Sigmoid colon (tissue), 7 donors: ENCODE results near the gene LMOD2. TPM values are rescaled to one million over a fixed set of nuclear protein-coding genes. Genes with fewer than 3 reads are reported as not detected.

ENCODE experiments used
- DNase-seq: peaks from one replicate; pipeline ENCODE4 v3.0.0-alpha.2; 2019
- H3K27ac ChIP-seq, 4 donors: fragments of 200-600 bp; sonication (generic); one replicate each; pipeline ENCODE4 v1.5.1; 2016 to 2019; ENCODE audit warnings: mild to moderate bottlenecking in 1 of 4
- H3K27me3 ChIP-seq, 3 donors: fragments of 200-600 bp; sonication (generic); one replicate each; pipeline ENCODE4 v1.5.1; 2019; ENCODE audit warnings: mild to moderate bottlenecking in 1 of 3
- H3K36me3 ChIP-seq, 4 donors: fragments of 200-600 bp; sonication (generic); one replicate each; pipeline ENCODE4 v1.5.1; 2016 to 2019
- H3K4me1 ChIP-seq, 4 donors: fragments of 200-600 bp; sonication (generic); one replicate each; pipeline ENCODE4 v1.5.1; 2017 to 2019
- H3K4me3 ChIP-seq, 4 donors: fragments of 200-600 bp; sonication (generic); one replicate each; pipeline ENCODE4 v1.5.1; 2017 to 2019; ENCODE audit warnings: mild to moderate bottlenecking in 2 of 4, moderate library complexity in 1 of 4
- H3K9me3 ChIP-seq, 4 donors: fragments of 200-600 bp in 3 of 4; sonication (generic) in 3 of 4; one replicate each; pipeline versions ENCODE4 v1.5.1 to v1.6.1; 2013 to 2019
- EP300 ChIP-seq, 4 donors: sonication (generic); formaldehyde crosslinking; IDR thresholded peaks; one replicate each; pipeline ENCODE4 v1.6.1; 2017; ENCODE audit warnings: antibody characterized with exemption in 4 of 4
- POLR2A ChIP-seq, 2 donors: fragments of 450-650 bp; IDR thresholded peaks; one replicate each; pipeline ENCODE4 v1.6.1; 2016; ENCODE audit warnings: antibody characterized with exemption in 2 of 2, mild to moderate bottlenecking in 2 of 2, moderate library complexity in 2 of 2
- POLR2AphosphoS5 ChIP-seq, 4 donors: sonication (generic); formaldehyde crosslinking; IDR thresholded peaks; one replicate each; pipeline ENCODE4 v1.6.1; 2017; ENCODE audit warnings: antibody characterized with exemption in 4 of 4
- WGBS, 2 donors: extraction: QIAGEN DNeasy Blood & Tissue Kit; methylation state at CpG; one replicate each; pipeline ENCODE4 v1.1.7; 2013; 5-methylcytosine and 5-hydroxymethylcytosine counted together
- intact Hi-C: fragments of 100-400 bp; cut with DNase I; formaldehyde crosslinking; loops from one replicate; pipeline ENCODE4 v1.15.1; 2023
- polyA plus RNA-seq, 3 donors: library from polyadenylated mRNA; stranded (reverse); fragments of 200-250 nt; gene quantifications; one replicate each; pipeline ENCODE4 v1.2.3, GENCODE V29; 2013
- total RNA-seq, 4 donors: library from RNA; depleted of rRNA; stranded (reverse); fragments of >200 nt; gene quantifications; one replicate each; pipeline ENCODE4 v1.1.0, GENCODE V29; 2016
- TF ChIP-seq, protein P1 (sequence below), 4 experiments: fragments of 450-650 bp in 3 of 4; fragments of 200-600 bp in 1 of 4; IDR thresholded peaks; one replicate each; pipeline ENCODE4 v1.5.1; 2016 to 2019; ENCODE audit warnings: antibody characterized with exemption in 4 of 4, mild to moderate bottlenecking in 3 of 4, moderate library complexity in 2 of 4
- donor health status: healthy with polysubstance abuse.
- donor health status: Bipolar disorder and iron deficiency.
- donor health status: healthy.

The LMOD2 gene
- total and polyA plus RNA-seq, 7 donors: 0.03 to 0.46 TPM; not detected in 5

- no peak overlapping the region for H3K4me3 ChIP-seq
- H3K27ac ChIP-seq: no peak overlapping the region
- peaks cover 0 to 74% (median 10%) of the 10 kb centered on the region in 4 donors for H3K36me3 ChIP-seq
- peaks cover 0 to 3% (median 0%) of the 10 kb centered on the region in 4 donors for H3K4me1 ChIP-seq
- DNase-seq: no peak
- H3K9me3 ChIP-seq: no peaks in the 10 kb centered on the region
- 49 to 77% methylated on average over 3 of the region's 3 CpGs for WGBS, 2 donors
- intact Hi-C loops: no loop called here
- H3K27me3 ChIP-seq: no peaks in the 10 kb centered on the region
- TF ChIP-seq POLR2A (IDR thresholded peaks at IDR 0.05): no peak
- no peak for TF ChIP-seq POLR2AphosphoS5 (IDR thresholded peaks at IDR 0.05)
- no peak for TF ChIP-seq EP300 (IDR thresholded peaks at IDR 0.05)
- TF ChIP-seq, protein P1, sequence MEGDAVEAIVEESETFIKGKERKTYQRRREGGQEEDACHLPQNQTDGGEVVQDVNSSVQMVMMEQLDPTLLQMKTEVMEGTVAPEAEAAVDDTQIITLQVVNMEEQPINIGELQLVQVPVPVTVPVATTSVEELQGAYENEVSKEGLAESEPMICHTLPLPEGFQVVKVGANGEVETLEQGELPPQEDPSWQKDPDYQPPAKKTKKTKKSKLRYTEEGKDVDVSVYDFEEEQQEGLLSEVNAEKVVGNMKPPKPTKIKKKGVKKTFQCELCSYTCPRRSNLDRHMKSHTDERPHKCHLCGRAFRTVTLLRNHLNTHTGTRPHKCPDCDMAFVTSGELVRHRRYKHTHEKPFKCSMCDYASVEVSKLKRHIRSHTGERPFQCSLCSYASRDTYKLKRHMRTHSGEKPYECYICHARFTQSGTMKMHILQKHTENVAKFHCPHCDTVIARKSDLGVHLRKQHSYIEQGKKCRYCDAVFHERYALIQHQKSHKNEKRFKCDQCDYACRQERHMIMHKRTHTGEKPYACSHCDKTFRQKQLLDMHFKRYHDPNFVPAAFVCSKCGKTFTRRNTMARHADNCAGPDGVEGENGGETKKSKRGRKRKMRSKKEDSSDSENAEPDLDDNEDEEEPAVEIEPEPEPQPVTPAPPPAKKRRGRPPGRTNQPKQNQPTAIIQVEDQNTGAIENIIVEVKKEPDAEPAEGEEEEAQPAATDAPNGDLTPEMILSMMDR (IDR thresholded peaks at IDR 0.05): no peak
Observed at GRCh38 chr7:123695944-123696677, 40.4 kb downstream of the LMOD2 start.

DNA sequence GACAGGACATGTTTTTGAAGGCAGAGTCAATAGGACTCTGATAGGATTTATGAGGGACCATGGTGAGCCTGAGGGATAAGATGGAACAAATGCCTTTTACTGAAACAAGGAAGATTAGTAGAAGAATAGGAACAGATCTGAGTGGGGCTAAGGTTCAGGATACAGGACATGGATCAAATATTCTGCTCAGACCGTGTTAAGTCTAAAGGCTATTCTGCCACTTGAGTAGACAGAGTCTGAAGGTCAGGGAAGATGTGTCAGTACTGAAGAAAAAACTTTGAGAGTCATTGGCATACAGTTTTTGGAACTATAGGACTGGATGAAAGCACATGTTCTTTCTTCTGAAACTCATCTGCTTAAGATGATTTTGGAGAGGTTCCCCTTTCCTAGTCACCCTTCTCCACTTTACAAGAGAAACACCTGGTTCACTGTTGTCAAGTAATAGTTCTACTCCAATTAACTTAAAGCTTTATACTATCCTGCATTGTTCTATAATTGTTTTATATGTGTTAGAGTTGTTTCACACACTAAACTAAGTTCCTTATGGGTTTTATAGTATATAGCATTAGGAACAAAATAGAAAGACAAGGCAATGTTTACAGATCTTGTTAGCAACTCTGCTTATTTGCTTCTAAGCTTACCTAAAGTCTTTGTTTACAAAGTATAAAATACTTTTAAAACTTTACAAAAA, 49.7 kb downstream of the LMOD2 start:
- no peak overlapping the region for H3K27ac ChIP-seq
- H3K27me3 ChIP-seq: no peaks in the 10 kb centered on the region
- H3K9me3 ChIP-seq: no peaks in the 10 kb centered on the region
- intact Hi-C loops: loop anchor here (10.0 kb wide), 1 partner anchor 211 kb away; no protein-coding TSS in a partner anchor
- H3K4me1 ChIP-seq: peaks cover 0 to 5% (median 0%) of the 10 kb centered on the region in 4 donors
- 17 to 72% methylated on average over 1 of the region's 1 CpG for WGBS, 2 donors
- no peak overlapping the region for H3K4me3 ChIP-seq
- H3K36me3 ChIP-seq: peaks cover 0 to 63% (median 22%) of the 10 kb centered on the region in 4 donors
- TF ChIP-seq, protein P1 (IDR thresholded peaks at IDR 0.05): no peak
- no peak for TF ChIP-seq POLR2A (IDR thresholded peaks at IDR 0.05)
- no peak for TF ChIP-seq EP300 (IDR thresholded peaks at IDR 0.05)
- TF ChIP-seq POLR2AphosphoS5 (IDR thresholded peaks at IDR 0.05): no peak
- no peak for DNase-seq

DNA sequence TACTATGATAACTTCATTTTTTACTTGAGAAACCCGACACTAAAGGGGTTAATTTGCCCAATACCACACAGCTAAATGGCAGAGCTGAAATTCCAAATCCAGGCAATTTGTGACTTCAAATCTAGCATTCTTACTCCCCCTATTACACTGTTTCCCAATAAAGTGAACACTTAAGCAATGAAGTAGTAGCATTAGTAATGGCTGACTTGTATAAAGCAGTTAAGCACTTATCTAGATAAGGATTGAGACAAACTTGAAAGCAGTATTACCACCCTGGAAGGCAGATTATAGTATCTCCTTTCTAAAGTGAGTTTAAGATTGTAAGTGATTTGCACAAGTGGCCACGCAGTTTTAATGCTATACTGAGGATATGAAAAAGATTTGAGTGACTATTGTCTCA, 53.9 kb downstream of the LMOD2 start:
- Histone ChIP-seq H3K27ac (no peak overlapping the region), H3K27me3 (no peaks in the 10 kb centered on the region), H3K36me3 (peaks cover 0 to 44% (median 20%) of the 10 kb centered on the region in 4 donors), H3K9me3 (no peaks in the 10 kb centered on the region), H3K4me1 (peaks cover 0 to 37% (median 18%) of the 10 kb centered on the region in 4 donors), H3K4me3 (no peak overlapping the region)
- intact Hi-C loops: loop anchor here (10.0 kb wide), 1 partner anchor 215 kb away; no protein-coding TSS in a partner anchor
- no peak for DNase-seq
- TF ChIP-seq EP300 (IDR thresholded peaks at IDR 0.05) (no peak), POLR2AphosphoS5 (IDR thresholded peaks at IDR 0.05) (no peak), POLR2A (IDR thresholded peaks at IDR 0.05) (no peak)
- TF ChIP-seq, protein P1 (IDR thresholded peaks at IDR 0.05): no peak
- WGBS, 2 donors: 55 to 68% methylated on average over 2 of the region's 2 CpGs

GRCh38 chr7:123710683-123711082, 55.0 kb downstream of the LMOD2 start:
- DNase-seq: no peak
- TF ChIP-seq POLR2AphosphoS5 (IDR thresholded peaks at IDR 0.05) (no peak), POLR2A (IDR thresholded peaks at IDR 0.05) (no peak)
- Histone ChIP-seq H3K4me3 (no peak overlapping the region), H3K27ac (no peak overlapping the region), H3K27me3 (no peaks in the 10 kb centered on the region), H3K36me3 (peaks cover 0 to 33% (median 11%) of the 10 kb centered on the region in 4 donors), H3K4me1 (peaks cover 0 to 37% (median 18%) of the 10 kb centered on the region in 4 donors), H3K9me3 (no peaks in the 10 kb centered on the region)
- intact Hi-C loops: no loop called here
- 74 to 89% methylated on average over 2 of the region's 2 CpGs for WGBS, 2 donors

DNA sequence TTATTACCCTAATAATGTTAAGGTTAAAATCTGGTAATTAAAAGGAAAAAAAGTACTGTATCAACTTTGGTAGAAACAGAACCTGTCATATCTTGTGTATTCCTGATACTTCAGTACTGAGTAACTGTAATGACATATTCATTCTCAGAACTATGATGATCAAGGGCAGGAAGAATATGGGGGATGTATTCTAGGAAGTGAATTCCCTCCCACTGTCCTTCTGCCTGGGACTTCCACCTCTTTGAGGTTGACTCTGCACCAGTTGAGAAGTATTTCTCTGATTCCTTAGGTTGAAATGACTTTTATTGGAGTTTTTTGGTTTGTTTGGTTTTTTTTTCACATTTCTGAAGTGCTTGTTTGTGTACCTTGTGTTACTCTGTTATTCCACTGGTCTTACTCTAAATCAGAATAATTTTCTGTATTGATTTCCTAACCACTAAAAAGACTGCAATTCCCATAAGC, 56.2 kb downstream of the LMOD2 start:
- H3K27me3 ChIP-seq: no peaks in the 10 kb centered on the region
- H3K4me1 ChIP-seq: peaks cover 0 to 37% (median 18%) of the 10 kb centered on the region in 4 donors
- intact Hi-C loops: no loop called here

More for the DNA sequence above, 56.2 kb downstream of the LMOD2 start:
- TF ChIP-seq POLR2A (IDR thresholded peaks at IDR 0.05) (no peak), EP300 (IDR thresholded peaks at IDR 0.05) (no peak), POLR2AphosphoS5 (IDR thresholded peaks at IDR 0.05) (no peak)
- TF ChIP-seq, protein P1 (IDR thresholded peaks at IDR 0.05): no peak
- peaks cover 0 to 21% (median 9%) of the 10 kb centered on the region in 4 donors for H3K36me3 ChIP-seq
- H3K27ac ChIP-seq: no peak overlapping the region
- no peak overlapping the region for H3K4me3 ChIP-seq
- no peaks in the 10 kb centered on the region for H3K9me3 ChIP-seq
- no peak for DNase-seq
